ENCODE results near the gene CNTN5.

Gene CNTN5

GRCh38 chr11:99505831-99506230 is 485.1 kb downstream of the CNTN5 start:
- DNase-seq (ENCODE audit: low read depth, low spot score): no peak

- no peak for DNase-seq (ENCODE audit: low read depth, low spot score)
Measured at GRCh38 chr11:99509863-99510262, 489.1 kb downstream of the CNTN5 start.

GRCh38 chr11:99513368-99513767 is 492.6 kb downstream of the CNTN5 start:
- no peak for DNase-seq (ENCODE audit: low read depth, low spot score)

GRCh38 chr11:99519095-99519494 is 498.3 kb downstream of the CNTN5 start:
- DNase-seq (ENCODE audit: low read depth, low spot score): no peak

GRCh38 chr11:99522467-99523173 is 501.9 kb downstream of the CNTN5 start:
- no peak for DNase-seq (ENCODE audit: low read depth, low spot score)

GRCh38 chr11:99531468-99531867 is 510.7 kb downstream of the CNTN5 start:
- DNase-seq (ENCODE audit: low read depth, low spot score): no peak

GRCh38 chr11:99534812-99535211 is 514.1 kb downstream of the CNTN5 start:
- no peak for DNase-seq (ENCODE audit: low read depth, low spot score)

GRCh38 chr11:99535406-99535805 is 514.7 kb downstream of the CNTN5 start:
- DNase-seq (ENCODE audit: low read depth, low spot score): no peak

- DNase-seq (ENCODE audit: low read depth, low spot score): no peak
Measured at GRCh38 chr11:99535819-99536218, 515.1 kb downstream of the CNTN5 start.

- no peak for DNase-seq (ENCODE audit: low read depth, low spot score)
Measured at GRCh38 chr11:99537681-99538080, 516.9 kb downstream of the CNTN5 start.

GRCh38 chr11:99545616-99546015 is 524.9 kb downstream of the CNTN5 start:
- no peak for DNase-seq (ENCODE audit: low read depth, low spot score)

GRCh38 chr11:99548264-99548663 is 527.5 kb downstream of the CNTN5 start:
- DNase-seq (ENCODE audit: low read depth, low spot score): no peak

- no peak for DNase-seq (ENCODE audit: low read depth, low spot score)
Measured at GRCh38 chr11:99554232-99554903, 533.6 kb downstream of the CNTN5 start.

- no peak for DNase-seq (ENCODE audit: low read depth, low spot score)
Measured at GRCh38 chr11:99555486-99555885, 534.7 kb downstream of the CNTN5 start.

- DNase-seq (ENCODE audit: low read depth, low spot score): no peak
Measured at GRCh38 chr11:99565333-99565732, 544.6 kb downstream of the CNTN5 start.

GRCh38 chr11:99567334-99567956 is 546.7 kb downstream of the CNTN5 start:
- no peak for DNase-seq (ENCODE audit: low read depth, low spot score)

GRCh38 chr11:99568808-99569207 is 548.1 kb downstream of the CNTN5 start:
- no peak for DNase-seq (ENCODE audit: low read depth, low spot score)

- no peak for DNase-seq (ENCODE audit: low read depth, low spot score)
Measured at GRCh38 chr11:99571094-99571493, 550.3 kb downstream of the CNTN5 start.

GRCh38 chr11:99584830-99585229 is 564.1 kb downstream of the CNTN5 start:
- DNase-seq (ENCODE audit: low read depth, low spot score): no peak

GRCh38 chr11:99585606-99586005 is 564.9 kb downstream of the CNTN5 start:
- DNase-seq (ENCODE audit: low read depth, low spot score): no peak

- DNase-seq (ENCODE audit: low read depth, low spot score): no peak
Measured at GRCh38 chr11:99589771-99590170, 569.0 kb downstream of the CNTN5 start.

- DNase-seq (ENCODE audit: low read depth, low spot score): no peak
Measured at GRCh38 chr11:99592266-99592665, 571.5 kb downstream of the CNTN5 start.

- no peak for DNase-seq (ENCODE audit: low read depth, low spot score)
Measured at GRCh38 chr11:99593197-99593596, 572.4 kb downstream of the CNTN5 start.

All from smooth muscle cell of the brain vasculature (primary cell).